Activated CD8-positive, alpha-beta memory T cell treated with anti-CD3 and anti-CD28 coated beads, Interleukin-2, amount 50 U/mL, for 24 hours (primary cell): ENCODE results near the gene TOX2.

Experiments used
- DNase-seq: peaks from one replicate; pipeline ENCODE4 v3.0.0-alpha.2; 2020; ENCODE audit errors: extremely low read depth

TOX2 gene

GRCh38 chr20:43999848-44000247 is 85.2 kb downstream of the TOX2 start:
- DNase-seq: no peak

GRCh38 chr20:44001667-44002596 is 87.3 kb downstream of the TOX2 start:
- DNase-seq: no peak

- DNase-seq: no peak
These were observed 88.2 kb downstream of the TOX2 start for GRCh38 chr20:44002861-44003260.

- no peak for DNase-seq
These were observed 89.0 kb downstream of the TOX2 start for GRCh38 chr20:44003609-44004008.

- no peak for DNase-seq
These were observed 89.8 kb downstream of the TOX2 start for GRCh38 chr20:44004306-44004915.

- no peak for DNase-seq
These were observed 91.0 kb downstream of the TOX2 start for GRCh38 chr20:44005661-44006060.

GRCh38 chr20:44006126-44006525 is 91.5 kb downstream of the TOX2 start:
- DNase-seq: no peak

- no peak for DNase-seq
These were observed 91.9 kb downstream of the TOX2 start for GRCh38 chr20:44006578-44006977.

GRCh38 chr20:44008806-44009678 is 94.4 kb downstream of the TOX2 start:
- DNase-seq: no peak

GRCh38 chr20:44009679-44009992 is 95.0 kb downstream of the TOX2 start:
- DNase-seq: no peak

- DNase-seq: no peak
These were observed 95.6 kb downstream of the TOX2 start for GRCh38 chr20:44010162-44010704.

- DNase-seq: no peak
These were observed 96.7 kb downstream of the TOX2 start for GRCh38 chr20:44011251-44011940.

GRCh38 chr20:44012466-44013226 is 98.0 kb downstream of the TOX2 start:
- no peak for DNase-seq

GRCh38 chr20:44014807-44015732 is 100.4 kb downstream of the TOX2 start:
- no peak for DNase-seq

- DNase-seq: no peak
These were observed 101.1 kb downstream of the TOX2 start for GRCh38 chr20:44015733-44016103.

- DNase-seq: no peak
These were observed 101.9 kb downstream of the TOX2 start for GRCh38 chr20:44016525-44016924.

- no peak for DNase-seq
These were observed 102.6 kb downstream of the TOX2 start for GRCh38 chr20:44017211-44017610.

GRCh38 chr20:44017905-44018258 is 103.2 kb downstream of the TOX2 start:
- no peak for DNase-seq

- no peak for DNase-seq
These were observed 103.7 kb downstream of the TOX2 start for GRCh38 chr20:44018259-44018941.
